Measurements from ENCODE around the gene PPP1R37. TPM values are rescaled to one million over a fixed set of nuclear protein-coding genes. Genes with fewer than 3 reads are reported as not detected.

Gene PPP1R37
- total and polyA plus RNA-seq, 2 of the 8 experiments (the other 6 are each of a cell fraction or from before 2014, with no cell fraction given): 14.6 to 25.7 TPM

DNA sequence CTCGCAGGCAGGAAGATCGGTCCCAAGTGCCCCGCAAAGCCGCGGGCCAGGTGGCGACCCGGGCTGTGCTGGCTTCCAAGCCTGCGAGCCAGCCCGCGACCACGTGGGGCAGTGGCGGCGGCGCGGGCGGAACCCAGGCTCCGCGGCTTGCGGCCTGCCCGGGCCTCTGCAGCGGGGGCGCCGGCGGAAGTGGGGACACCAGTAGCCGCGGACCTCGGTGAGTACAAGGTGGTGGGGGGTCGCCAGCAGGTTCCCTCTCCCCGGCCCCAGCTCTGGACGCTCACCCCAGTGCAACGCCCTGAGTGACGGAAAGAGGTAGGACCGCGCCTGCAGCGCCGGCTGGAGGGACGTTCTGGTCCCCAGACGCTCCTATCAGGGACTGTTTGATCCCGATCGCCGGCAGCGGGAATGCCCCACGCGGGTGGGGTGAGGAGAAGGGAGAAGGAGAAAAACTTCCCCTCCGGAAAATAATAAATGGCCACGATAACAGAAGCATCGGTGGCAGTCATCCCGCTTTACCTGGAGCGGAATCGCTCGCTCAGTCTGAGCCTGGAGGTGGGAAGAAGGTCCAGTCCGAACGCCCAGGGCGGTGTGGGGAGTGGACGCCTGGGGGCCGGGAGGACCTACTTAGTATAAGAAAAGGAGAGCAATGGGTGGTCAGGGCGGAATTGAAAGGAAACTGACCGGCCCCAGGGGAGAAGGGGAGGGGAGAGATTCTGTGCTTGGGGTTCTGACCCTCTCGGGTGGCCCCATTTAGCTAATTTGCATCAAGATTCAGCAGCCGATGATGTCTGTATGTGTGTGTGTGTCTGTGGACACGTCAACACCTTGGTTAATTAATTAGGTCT is 13.7 kb upstream of the PPP1R37 start, which contains the start of gene GEMIN7 (continued):
- TF ChIP-seq NANOG (IDR thresholded peaks at IDR 0.05; ENCODE audit: insufficient read depth, low read depth, low read length, poor library complexity, severe bottlenecking): peak; percentile 35
- peak in 1 of 2 experiments; percentile 51; a peak in 1 of 3 replicates for TF ChIP-seq POLR2A (IDR thresholded peaks at IDR 0.05; ENCODE audit: control extremely low read depth in 1 of 2, low read depth in 2 of 2, low read length in 2 of 2)
- TF ChIP-seq KDM1A (IDR thresholded peaks at IDR 0.05; ENCODE audit: borderline replicate concordance, low read length): no peak
- peak in 1 of 2 experiments; percentile 91; a peak in 2 of 4 replicates for TF ChIP-seq HDAC2 (IDR thresholded peaks at IDR 0.05; ENCODE audit: borderline replicate concordance in 1 of 2, low read depth in 2 of 2, low read length in 2 of 2)
- peak in 1 of 2 experiments; percentile 97; a peak in 2 of 4 replicates for TF ChIP-seq SIN3A (conservative IDR thresholded peaks at IDR 0.05 in 1 of 2, IDR thresholded peaks at IDR 0.05 in 1 of 2; ENCODE audit: low read depth in 1 of 2, low read length in 2 of 2)
- TF ChIP-seq ASH2L (IDR thresholded peaks at IDR 0.05; ENCODE audit: low read length): peak; percentile 79
- no peak for TF ChIP-seq CEBPB (IDR thresholded peaks at IDR 0.05; ENCODE audit: low read depth, low read length)
- TF ChIP-seq ZNF274 (IDR thresholded peaks at IDR 0.05; ENCODE audit: borderline replicate concordance, extremely low read depth, low read length): no peak
- TF ChIP-seq TBP (IDR thresholded peaks at IDR 0.05; ENCODE audit: low read depth, low read length): peak; percentile 70; the same call in 1 of the 2 replicates
- peak; percentile 29; the same call in 1 of the 2 replicates for TF ChIP-seq CREB1 (IDR thresholded peaks at IDR 0.05)
- no peak for TF ChIP-seq JUND (IDR thresholded peaks at IDR 0.05; ENCODE audit: low read length)
- TF ChIP-seq BACH1 (IDR thresholded peaks at IDR 0.05; ENCODE audit: low read length): no peak
- TF ChIP-seq POLR2AphosphoS5 (IDR thresholded peaks at IDR 0.05; ENCODE audit: low read depth, low read length): peak; percentile 72
- TF ChIP-seq KDM5A (IDR thresholded peaks at IDR 0.05; ENCODE audit: low read length): peak; percentile 54
- no peak for TF ChIP-seq CHD2 (IDR thresholded peaks at IDR 0.05; ENCODE audit: low read length)
- TF ChIP-seq EP300 (IDR thresholded peaks at IDR 0.05; ENCODE audit: borderline replicate concordance in 1 of 2, low read depth in 2 of 2, low read length in 2 of 2): peak in 1 of 2 experiments; percentile 93; a peak in 1 of 3 replicates
- no peak for TF ChIP-seq HDAC6 (IDR thresholded peaks at IDR 0.05; ENCODE audit: low read depth, low read length)
- peak; percentile 80 for TF ChIP-seq PHF8 (conservative IDR thresholded peaks at IDR 0.05; ENCODE audit: low read depth, low read length)
- peak; percentile 99 for TF ChIP-seq GABPA (IDR thresholded peaks at IDR 0.05; ENCODE audit: borderline replicate concordance, insufficient read depth, low read length)
- peak; percentile 88 for TF ChIP-seq TAF7 (optimal IDR thresholded peaks at IDR 0.05; ENCODE audit: borderline replicate concordance, low read depth, low read length)
